GM23338 (cell line): ENCODE data around the gene GPC5. TPM values are rescaled to one million over a fixed set of nuclear protein-coding genes. Genes with fewer than 3 reads are reported as not detected.

ENCODE experiments used
- ATAC-seq: fragments of 200-7000 bp; cut with Tn5 transposase; 3 replicates; pipeline ENCODE4 v1.9.1; 2020
- DNase-seq: peaks from one replicate; pipeline ENCODE4 v3.0.0-alpha.2; 2015; ENCODE audit warnings: low spot score
- H2AFZ ChIP-seq: fragments of 200-600 bp; sonication (generic); 2 replicates; pipeline ENCODE4 v1.8.0; 2016; ENCODE audit warnings: antibody characterized with exemption, mild to moderate bottlenecking, moderate library complexity
- H3F3A ChIP-seq: fragments of 200-600 bp; sonication (generic); replicated peaks from 2 replicates; pipeline ENCODE4 v1.8.0; 2017; ENCODE audit warnings: antibody characterized with exemption, mixed run types, low read depth
- H3K27ac ChIP-seq: fragments of 200-600 bp; sonication (generic); 2 replicates; pipeline ENCODE4 v1.6.1; 2016; ENCODE audit warnings: low read depth
- H3K27me3 ChIP-seq: fragments of 200-600 bp; sonication (generic); 2 replicates; pipeline ENCODE4 v1.8.0; 2016; ENCODE audit warnings: mild to moderate bottlenecking, mixed run types, moderate library complexity; ENCODE audit not compliant: insufficient read depth
- H3K36me3 ChIP-seq: fragments of 200-600 bp; sonication (generic); 2 replicates; pipeline ENCODE4 v1.8.0; 2016; ENCODE audit warnings: mild to moderate bottlenecking; ENCODE audit not compliant: insufficient read depth
- H3K4me1 ChIP-seq: fragments of 200-600 bp; sonication (generic); 2 replicates; pipeline ENCODE4 v1.8.0; 2016; ENCODE audit warnings: mild to moderate bottlenecking, moderate library complexity; ENCODE audit not compliant: insufficient read depth
- H3K4me2 ChIP-seq: fragments of 200-600 bp; sonication (generic); 2 replicates; pipeline ENCODE4 v1.7.1; 2017; ENCODE audit warnings: mixed run types
- H3K4me3 ChIP-seq: fragments of 200-600 bp; sonication (generic); 2 replicates; pipeline ENCODE4 v1.6.1; 2016; ENCODE audit warnings: mixed run types
- H3K79me2 ChIP-seq: fragments of 200-600 bp; sonication (generic); replicated peaks from 2 replicates; pipeline ENCODE4 v1.8.0; 2017; ENCODE audit warnings: mild to moderate bottlenecking; ENCODE audit not compliant: insufficient read depth
- H3K9me2 ChIP-seq: fragments of 200-600 bp; sonication (generic); 2 replicates; pipeline ENCODE4 v1.8.0; 2017; ENCODE audit not compliant: insufficient read depth
- H4K20me1 ChIP-seq: fragments of 200-600 bp; sonication (generic); replicated peaks from 2 replicates; pipeline ENCODE4 v1.8.0; 2017; ENCODE audit warnings: mild to moderate bottlenecking; ENCODE audit not compliant: insufficient read depth
- H3K27ac Mint-ChIP-seq: 2 replicates; pipeline ENCODE4 v1.8.0; 2020; ENCODE audit warnings: inconsistent platforms, mild to moderate bottlenecking, moderate library complexity, mixed read lengths
- H3K27me3 Mint-ChIP-seq: 3 replicates; pipeline ENCODE4 v1.8.0; 2022; ENCODE audit warnings: low read depth, mild to moderate bottlenecking, moderate library complexity, mixed read lengths, inconsistent platforms; ENCODE audit not compliant: insufficient read depth, poor library complexity
- H3K36me3 Mint-ChIP-seq: 3 replicates; pipeline ENCODE4 v1.8.0; 2021; ENCODE audit warnings: low read depth, mild to moderate bottlenecking, inconsistent platforms, moderate library complexity, mixed read lengths
- H3K4me1 Mint-ChIP-seq: 3 replicates; pipeline ENCODE4 v1.8.0; 2020; ENCODE audit warnings: mild to moderate bottlenecking, inconsistent platforms, mixed read lengths
- H3K4me3 Mint-ChIP-seq: 3 replicates; pipeline ENCODE4 v1.8.0; 2021; ENCODE audit warnings: moderate library complexity, mild to moderate bottlenecking, inconsistent platforms, mixed read lengths
- H3K9me3 Mint-ChIP-seq: 3 replicates; pipeline ENCODE4 v1.8.0; 2020; ENCODE audit warnings: moderate library complexity, mild to moderate bottlenecking, inconsistent platforms, mixed read lengths
- CREB1 ChIP-seq: fragments of 250-450 bp; sonication (Bioruptor Pico); IDR thresholded peaks from 2 replicates; pipeline ENCODE4 v1.5.0; 2020; ENCODE audit warnings: low read depth, mild to moderate bottlenecking, moderate library complexity
- ETS1 ChIP-seq: IDR thresholded peaks from 2 replicates; pipeline ENCODE4 v1.6.1; 2016; ENCODE audit warnings: antibody characterized with exemption
- EZH2phosphoT487 ChIP-seq: fragments of 200-600 bp; sonication (generic); IDR thresholded peaks from one replicate; pipeline ENCODE4 v1.8.1; 2018; ENCODE audit warnings: antibody characterized with exemption; ENCODE audit not compliant: unreplicated experiment
- REST ChIP-seq: IDR thresholded peaks from one replicate; pipeline ENCODE4 v1.6.1; 2018; ENCODE audit warnings: antibody characterized with exemption; ENCODE audit not compliant: unreplicated experiment
- ZNF114 ChIP-seq: fragments of 250-450 bp; sonication (Bioruptor Pico); IDR thresholded peaks from 2 replicates; pipeline ENCODE4 v1.5.0; 2020; ENCODE audit warnings: mild to moderate bottlenecking, moderate library complexity
- ZNF331 ChIP-seq: fragments of 250-450 bp; sonication (Bioruptor Pico); IDR thresholded peaks from 2 replicates; pipeline ENCODE4 v1.5.0; 2020; ENCODE audit warnings: low read depth, mild to moderate bottlenecking, moderate library complexity
- polyA plus RNA-seq: library from polyadenylated mRNA; unstranded; fragments of >200 nt; fragmentation: Nextera tagmentation; extraction: Ambion mirVana; gene quantifications from 2 replicates; pipeline ENCODE4 v1.2.1, GENCODE V29; 2016
- total RNA-seq: library from RNA; depleted of rRNA; stranded (reverse); fragments of >200 nt; shearing (Covaris generic); gene quantifications from 2 replicates; pipeline ENCODE4 v1.2.3, GENCODE V29; 2014
- TF ChIP-seq, protein P1 (sequence below): fragments of 250-450 bp; sonication (Bioruptor Pico); IDR thresholded peaks from 2 replicates; pipeline ENCODE4 v1.5.0; 2020; ENCODE audit warnings: mild to moderate bottlenecking, moderate library complexity

The GPC5 gene
- total and polyA plus RNA-seq, 2 experiments from 2014 or later: 0.95 to 1.1 TPM

GRCh38 chr13:91978571-91978970, 580.1 kb downstream of the GPC5 start:
- H3K27ac Mint-ChIP-seq: no peak overlapping the region
- H3K27me3 Mint-ChIP-seq: peaks cover 7% of the 10 kb centered on the region
- no peaks in the 10 kb centered on the region for H3K36me3 ChIP-seq
- DNase-seq: no peak
- no peak overlapping the region for H2AFZ ChIP-seq
- H3K27ac ChIP-seq: no peak overlapping the region
- peaks cover 4% of the 10 kb centered on the region; the same call in 2 of the 3 replicates for H3K9me3 Mint-ChIP-seq
- no peaks in the 10 kb centered on the region for H3K4me1 Mint-ChIP-seq
- no peaks in the 10 kb centered on the region for H3K79me2 ChIP-seq
- ATAC-seq: no peak
- TF ChIP-seq REST (no peak), ZNF114 (CRISPR knock-in tag) (no peak), ETS1 (no peak), ZNF331 (CRISPR knock-in tag) (no peak), EZH2phosphoT487 (no peak), CREB1 (CRISPR knock-in tag) (no peak)
- TF ChIP-seq, protein P1, sequence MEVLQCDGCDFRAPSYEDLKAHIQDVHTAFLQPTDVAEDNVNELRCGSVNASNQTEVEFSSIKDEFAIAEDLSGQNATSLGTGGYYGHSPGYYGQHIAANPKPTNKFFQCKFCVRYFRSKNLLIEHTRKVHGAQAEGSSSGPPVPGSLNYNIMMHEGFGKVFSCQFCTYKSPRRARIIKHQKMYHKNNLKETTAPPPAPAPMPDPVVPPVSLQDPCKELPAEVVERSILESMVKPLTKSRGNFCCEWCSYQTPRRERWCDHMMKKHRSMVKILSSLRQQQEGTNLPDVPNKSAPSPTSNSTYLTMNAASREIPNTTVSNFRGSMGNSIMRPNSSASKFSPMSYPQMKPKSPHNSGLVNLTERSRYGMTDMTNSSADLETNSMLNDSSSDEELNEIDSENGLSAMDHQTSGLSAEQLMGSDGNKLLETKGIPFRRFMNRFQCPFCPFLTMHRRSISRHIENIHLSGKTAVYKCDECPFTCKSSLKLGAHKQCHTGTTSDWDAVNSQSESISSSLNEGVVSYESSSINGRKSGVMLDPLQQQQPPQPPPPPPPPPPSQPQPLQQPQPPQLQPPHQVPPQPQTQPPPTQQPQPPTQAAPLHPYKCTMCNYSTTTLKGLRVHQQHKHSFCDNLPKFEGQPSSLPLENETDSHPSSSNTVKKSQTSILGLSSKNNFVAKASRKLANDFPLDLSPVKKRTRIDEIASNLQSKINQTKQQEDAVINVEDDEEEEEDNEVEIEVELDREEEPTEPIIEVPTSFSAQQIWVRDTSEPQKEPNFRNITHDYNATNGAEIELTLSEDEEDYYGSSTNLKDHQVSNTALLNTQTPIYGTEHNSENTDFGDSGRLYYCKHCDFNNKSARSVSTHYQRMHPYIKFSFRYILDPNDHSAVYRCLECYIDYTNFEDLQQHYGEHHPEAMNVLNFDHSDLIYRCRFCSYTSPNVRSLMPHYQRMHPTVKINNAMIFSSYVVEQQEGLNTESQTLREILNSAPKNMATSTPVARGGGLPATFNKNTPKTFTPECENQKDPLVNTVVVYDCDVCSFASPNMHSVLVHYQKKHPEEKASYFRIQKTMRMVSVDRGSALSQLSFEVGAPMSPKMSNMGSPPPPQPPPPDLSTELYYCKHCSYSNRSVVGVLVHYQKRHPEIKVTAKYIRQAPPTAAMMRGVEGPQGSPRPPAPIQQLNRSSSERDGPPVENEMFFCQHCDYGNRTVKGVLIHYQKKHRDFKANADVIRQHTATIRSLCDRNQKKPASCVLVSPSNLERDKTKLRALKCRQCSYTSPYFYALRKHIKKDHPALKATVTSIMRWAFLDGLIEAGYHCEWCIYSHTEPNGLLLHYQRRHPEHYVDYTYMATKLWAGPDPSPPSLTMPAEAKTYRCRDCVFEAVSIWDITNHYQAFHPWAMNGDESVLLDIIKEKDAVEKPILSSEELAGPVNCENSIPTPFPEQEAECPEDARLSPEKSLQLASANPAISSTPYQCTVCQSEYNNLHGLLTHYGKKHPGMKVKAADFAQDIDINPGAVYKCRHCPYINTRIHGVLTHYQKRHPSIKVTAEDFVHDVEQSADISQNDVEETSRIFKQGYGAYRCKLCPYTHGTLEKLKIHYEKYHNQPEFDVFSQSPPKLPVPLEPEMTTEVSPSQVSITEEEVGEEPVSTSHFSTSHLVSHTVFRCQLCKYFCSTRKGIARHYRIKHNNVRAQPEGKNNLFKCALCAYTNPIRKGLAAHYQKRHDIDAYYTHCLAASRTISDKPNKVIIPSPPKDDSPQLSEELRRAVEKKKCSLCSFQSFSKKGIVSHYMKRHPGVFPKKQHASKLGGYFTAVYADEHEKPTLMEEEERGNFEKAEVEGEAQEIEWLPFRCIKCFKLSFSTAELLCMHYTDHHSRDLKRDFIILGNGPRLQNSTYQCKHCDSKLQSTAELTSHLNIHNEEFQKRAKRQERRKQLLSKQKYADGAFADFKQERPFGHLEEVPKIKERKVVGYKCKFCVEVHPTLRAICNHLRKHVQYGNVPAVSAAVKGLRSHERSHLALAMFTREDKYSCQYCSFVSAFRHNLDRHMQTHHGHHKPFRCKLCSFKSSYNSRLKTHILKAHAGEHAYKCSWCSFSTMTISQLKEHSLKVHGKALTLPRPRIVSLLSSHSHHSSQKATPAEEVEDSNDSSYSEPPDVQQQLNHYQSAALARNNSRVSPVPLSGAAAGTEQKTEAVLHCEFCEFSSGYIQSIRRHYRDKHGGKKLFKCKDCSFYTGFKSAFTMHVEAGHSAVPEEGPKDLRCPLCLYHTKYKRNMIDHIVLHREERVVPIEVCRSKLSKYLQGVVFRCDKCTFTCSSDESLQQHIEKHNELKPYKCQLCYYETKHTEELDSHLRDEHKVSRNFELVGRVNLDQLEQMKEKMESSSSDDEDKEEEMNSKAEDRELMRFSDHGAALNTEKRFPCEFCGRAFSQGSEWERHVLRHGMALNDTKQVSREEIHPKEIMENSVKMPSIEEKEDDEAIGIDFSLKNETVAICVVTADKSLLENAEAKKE: no peak
- H3K4me3 ChIP-seq: no peak overlapping the region
- H3K27me3 ChIP-seq: no peaks in the 10 kb centered on the region
- H3K4me1 ChIP-seq: no peaks in the 10 kb centered on the region
- H4K20me1 ChIP-seq: no peaks in the 10 kb centered on the region
- no peak overlapping the region for H3K4me3 Mint-ChIP-seq
- no peak overlapping the region for H3K4me2 ChIP-seq
- H3K9me2 ChIP-seq: no peaks in the 10 kb centered on the region
- H3K36me3 Mint-ChIP-seq: peaks cover 3% of the 10 kb centered on the region; the same call in 1 of the 3 replicates
- H3F3A ChIP-seq: no peaks in the 10 kb centered on the region
